Gastrocnemius medialis (tissue), 4 donors: ENCODE measurements around the gene TGFB1.

Experiments
- CTCF ChIP-seq, 5 experiments: fragments of 450-650 bp in 3 of 5; fragments of 200-600 bp in 2 of 5; sonication (generic) in 2 of 5; IDR thresholded peaks in 4 of 5; conservative IDR thresholded peaks in 1 of 5; 1 replicate in 4 of 5; 2 replicates in 1 of 5; pipeline ENCODE4 v1.5.1; 2016 to 2019; ENCODE audit warnings: antibody characterized with exemption in 5 of 5, mild to moderate bottlenecking in 3 of 5, moderate library complexity in 3 of 5
- POLR2A ChIP-seq, 2 donors: fragments of 450-650 bp; IDR thresholded peaks; one replicate each; pipeline ENCODE4 v1.6.1; 2017; ENCODE audit warnings: antibody characterized with exemption in 2 of 2, mild to moderate bottlenecking in 2 of 2, moderate library complexity in 2 of 2

- TF ChIP-seq CTCF (IDR thresholded peaks at IDR 0.05 in 4 of 5, conservative IDR thresholded peaks at IDR 0.05 in 1 of 5), result no peak
- TF ChIP-seq POLR2A (IDR thresholded peaks at IDR 0.05), result no peak
These were observed 14.2 kb upstream of the TGFB1 start for GRCh38 chr19:41367848-41368301.
